ENCODE data around the gene ANKRD33. TPM values are rescaled to one million over a fixed set of nuclear protein-coding genes. Genes with fewer than 3 reads are reported as not detected.
A peak's percentile ranks its signal among the peaks of the same experiment; 100 is the strongest.

The ANKRD33 gene
- total and polyA plus RNA-seq, 2 experiments from 2014 or later: 0.27 to 1.7 TPM

DNA sequence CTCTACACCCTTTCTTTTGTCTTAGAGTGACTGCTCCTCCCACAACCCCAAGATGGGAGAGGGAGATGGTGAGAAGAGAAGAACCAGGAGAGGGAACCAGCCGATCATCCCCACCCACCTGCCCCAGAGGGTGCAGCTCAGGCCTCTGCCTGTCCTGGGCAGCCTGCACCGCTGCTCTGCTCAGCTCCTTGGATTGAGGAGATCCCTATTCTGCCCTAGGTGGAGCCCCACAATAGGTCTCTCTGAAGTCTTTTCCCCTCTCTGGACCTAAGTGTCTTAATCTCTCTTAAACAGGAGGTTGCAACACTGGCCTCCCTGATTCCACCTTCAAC is 2.2 kb downstream of the ANKRD33 start:
- DNase-seq (ENCODE audit: low spot score) (no peak), ATAC-seq (no peak; the same call in 2 of the 3 replicates)
- Histone ChIP-seq H2AFZ (peak overlapping the region; percentile 80; the same call in 1 of the 2 replicates), H3K79me2 (replicated peaks; ENCODE audit: insufficient read depth) (no peaks in the 10 kb centered on the region), H3K4me2 (no peak overlapping the region), H3K36me3 (ENCODE audit: insufficient read depth) (no peaks in the 10 kb centered on the region), H3F3A (replicated peaks; ENCODE audit: low read depth) (peaks cover 3% of the 10 kb centered on the region; the same call in 1 of the 2 replicates), H3K27ac (ENCODE audit: low read depth) (no peak overlapping the region), H3K9me2 (ENCODE audit: insufficient read depth) (no peaks in the 10 kb centered on the region), H3K4me1 (ENCODE audit: insufficient read depth) (peaks cover 12% of the 10 kb centered on the region), H3K4me3 (no peak overlapping the region), H3K27me3 (ENCODE audit: insufficient read depth) (peaks cover 12% of the 10 kb centered on the region; the same call in 1 of the 2 replicates), H4K20me1 (replicated peaks; ENCODE audit: insufficient read depth) (no peaks in the 10 kb centered on the region)
- Mint-ChIP-seq H3K4me1 (peaks cover 21% of the 10 kb centered on the region; the same call in 2 of the 3 replicates), H3K27me3 (ENCODE audit: insufficient read depth, low read depth, poor library complexity) (peaks cover 21% of the 10 kb centered on the region), H3K4me3 (no peak overlapping the region), H3K36me3 (ENCODE audit: low read depth) (no peaks in the 10 kb centered on the region), H3K9me3 (no peaks in the 10 kb centered on the region), H3K27ac (no peak overlapping the region)
- TF ChIP-seq ZNF114 (CRISPR knock-in tag; IDR thresholded peaks at IDR 0.05) (no peak), EZH2 (IDR thresholded peaks at IDR 0.05; ENCODE audit: low read depth, unreplicated experiment) (no peak)
- TF ChIP-seq, protein P1, sequence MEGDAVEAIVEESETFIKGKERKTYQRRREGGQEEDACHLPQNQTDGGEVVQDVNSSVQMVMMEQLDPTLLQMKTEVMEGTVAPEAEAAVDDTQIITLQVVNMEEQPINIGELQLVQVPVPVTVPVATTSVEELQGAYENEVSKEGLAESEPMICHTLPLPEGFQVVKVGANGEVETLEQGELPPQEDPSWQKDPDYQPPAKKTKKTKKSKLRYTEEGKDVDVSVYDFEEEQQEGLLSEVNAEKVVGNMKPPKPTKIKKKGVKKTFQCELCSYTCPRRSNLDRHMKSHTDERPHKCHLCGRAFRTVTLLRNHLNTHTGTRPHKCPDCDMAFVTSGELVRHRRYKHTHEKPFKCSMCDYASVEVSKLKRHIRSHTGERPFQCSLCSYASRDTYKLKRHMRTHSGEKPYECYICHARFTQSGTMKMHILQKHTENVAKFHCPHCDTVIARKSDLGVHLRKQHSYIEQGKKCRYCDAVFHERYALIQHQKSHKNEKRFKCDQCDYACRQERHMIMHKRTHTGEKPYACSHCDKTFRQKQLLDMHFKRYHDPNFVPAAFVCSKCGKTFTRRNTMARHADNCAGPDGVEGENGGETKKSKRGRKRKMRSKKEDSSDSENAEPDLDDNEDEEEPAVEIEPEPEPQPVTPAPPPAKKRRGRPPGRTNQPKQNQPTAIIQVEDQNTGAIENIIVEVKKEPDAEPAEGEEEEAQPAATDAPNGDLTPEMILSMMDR (conservative IDR thresholded peaks at IDR 0.05; ENCODE audit: low read depth in 2 of 2): no peak
- TF ChIP-seq, protein P2, sequence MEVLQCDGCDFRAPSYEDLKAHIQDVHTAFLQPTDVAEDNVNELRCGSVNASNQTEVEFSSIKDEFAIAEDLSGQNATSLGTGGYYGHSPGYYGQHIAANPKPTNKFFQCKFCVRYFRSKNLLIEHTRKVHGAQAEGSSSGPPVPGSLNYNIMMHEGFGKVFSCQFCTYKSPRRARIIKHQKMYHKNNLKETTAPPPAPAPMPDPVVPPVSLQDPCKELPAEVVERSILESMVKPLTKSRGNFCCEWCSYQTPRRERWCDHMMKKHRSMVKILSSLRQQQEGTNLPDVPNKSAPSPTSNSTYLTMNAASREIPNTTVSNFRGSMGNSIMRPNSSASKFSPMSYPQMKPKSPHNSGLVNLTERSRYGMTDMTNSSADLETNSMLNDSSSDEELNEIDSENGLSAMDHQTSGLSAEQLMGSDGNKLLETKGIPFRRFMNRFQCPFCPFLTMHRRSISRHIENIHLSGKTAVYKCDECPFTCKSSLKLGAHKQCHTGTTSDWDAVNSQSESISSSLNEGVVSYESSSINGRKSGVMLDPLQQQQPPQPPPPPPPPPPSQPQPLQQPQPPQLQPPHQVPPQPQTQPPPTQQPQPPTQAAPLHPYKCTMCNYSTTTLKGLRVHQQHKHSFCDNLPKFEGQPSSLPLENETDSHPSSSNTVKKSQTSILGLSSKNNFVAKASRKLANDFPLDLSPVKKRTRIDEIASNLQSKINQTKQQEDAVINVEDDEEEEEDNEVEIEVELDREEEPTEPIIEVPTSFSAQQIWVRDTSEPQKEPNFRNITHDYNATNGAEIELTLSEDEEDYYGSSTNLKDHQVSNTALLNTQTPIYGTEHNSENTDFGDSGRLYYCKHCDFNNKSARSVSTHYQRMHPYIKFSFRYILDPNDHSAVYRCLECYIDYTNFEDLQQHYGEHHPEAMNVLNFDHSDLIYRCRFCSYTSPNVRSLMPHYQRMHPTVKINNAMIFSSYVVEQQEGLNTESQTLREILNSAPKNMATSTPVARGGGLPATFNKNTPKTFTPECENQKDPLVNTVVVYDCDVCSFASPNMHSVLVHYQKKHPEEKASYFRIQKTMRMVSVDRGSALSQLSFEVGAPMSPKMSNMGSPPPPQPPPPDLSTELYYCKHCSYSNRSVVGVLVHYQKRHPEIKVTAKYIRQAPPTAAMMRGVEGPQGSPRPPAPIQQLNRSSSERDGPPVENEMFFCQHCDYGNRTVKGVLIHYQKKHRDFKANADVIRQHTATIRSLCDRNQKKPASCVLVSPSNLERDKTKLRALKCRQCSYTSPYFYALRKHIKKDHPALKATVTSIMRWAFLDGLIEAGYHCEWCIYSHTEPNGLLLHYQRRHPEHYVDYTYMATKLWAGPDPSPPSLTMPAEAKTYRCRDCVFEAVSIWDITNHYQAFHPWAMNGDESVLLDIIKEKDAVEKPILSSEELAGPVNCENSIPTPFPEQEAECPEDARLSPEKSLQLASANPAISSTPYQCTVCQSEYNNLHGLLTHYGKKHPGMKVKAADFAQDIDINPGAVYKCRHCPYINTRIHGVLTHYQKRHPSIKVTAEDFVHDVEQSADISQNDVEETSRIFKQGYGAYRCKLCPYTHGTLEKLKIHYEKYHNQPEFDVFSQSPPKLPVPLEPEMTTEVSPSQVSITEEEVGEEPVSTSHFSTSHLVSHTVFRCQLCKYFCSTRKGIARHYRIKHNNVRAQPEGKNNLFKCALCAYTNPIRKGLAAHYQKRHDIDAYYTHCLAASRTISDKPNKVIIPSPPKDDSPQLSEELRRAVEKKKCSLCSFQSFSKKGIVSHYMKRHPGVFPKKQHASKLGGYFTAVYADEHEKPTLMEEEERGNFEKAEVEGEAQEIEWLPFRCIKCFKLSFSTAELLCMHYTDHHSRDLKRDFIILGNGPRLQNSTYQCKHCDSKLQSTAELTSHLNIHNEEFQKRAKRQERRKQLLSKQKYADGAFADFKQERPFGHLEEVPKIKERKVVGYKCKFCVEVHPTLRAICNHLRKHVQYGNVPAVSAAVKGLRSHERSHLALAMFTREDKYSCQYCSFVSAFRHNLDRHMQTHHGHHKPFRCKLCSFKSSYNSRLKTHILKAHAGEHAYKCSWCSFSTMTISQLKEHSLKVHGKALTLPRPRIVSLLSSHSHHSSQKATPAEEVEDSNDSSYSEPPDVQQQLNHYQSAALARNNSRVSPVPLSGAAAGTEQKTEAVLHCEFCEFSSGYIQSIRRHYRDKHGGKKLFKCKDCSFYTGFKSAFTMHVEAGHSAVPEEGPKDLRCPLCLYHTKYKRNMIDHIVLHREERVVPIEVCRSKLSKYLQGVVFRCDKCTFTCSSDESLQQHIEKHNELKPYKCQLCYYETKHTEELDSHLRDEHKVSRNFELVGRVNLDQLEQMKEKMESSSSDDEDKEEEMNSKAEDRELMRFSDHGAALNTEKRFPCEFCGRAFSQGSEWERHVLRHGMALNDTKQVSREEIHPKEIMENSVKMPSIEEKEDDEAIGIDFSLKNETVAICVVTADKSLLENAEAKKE (CRISPR knock-in tag; IDR thresholded peaks at IDR 0.05): 0 out of 2 replicates have a peak, but pooled peaks have one; percentile 29
